HepG2 (cell line): ENCODE results near the gene PSMB10.
"Not testable (repeated sequence)": the region's sequence is repeated elsewhere in the genome, so short reads cannot be mapped to it uniquely, and the experiment has no call there.

Experiments
- ATF5 ChIP-seq: sonication (generic); formaldehyde crosslinking; IDR thresholded peaks from 2 replicates; pipeline ENCODE4 v1.4.0; 2020; ENCODE audit warnings: mild to moderate bottlenecking, low read depth, missing genetic modification reagents
- RNF2 ChIP-seq: fragments of 450-650 bp; conservative IDR thresholded peaks from 2 replicates; pipeline ENCODE4 v1.6.1; 2016; ENCODE audit warnings: low read depth
- ZNF235 ChIP-seq: sonication (generic); formaldehyde crosslinking; IDR thresholded peaks from 2 replicates; pipeline ENCODE4 v1.8.1; 2023; ENCODE audit warnings: mild to moderate bottlenecking, missing genetic modification reagents, borderline replicate concordance

- not testable (repeated sequence) for TF ChIP-seq ZNF235, ATF5, RNF2
These were observed 21.2 kb downstream of the PSMB10 start for GRCh38 chr16:67915496-67915769.
